Nephron (organoid): ENCODE data around the gene ABCC4.

Experiments
- H3K27ac Mint-ChIP-seq, 3 experiments: 2 replicates each; pipeline ENCODE4 v1.8.0; 2020; ENCODE audit warnings: mixed read lengths in 3 of 3, mild to moderate bottlenecking in 2 of 3, moderate library complexity in 1 of 3
- H3K27me3 Mint-ChIP-seq: 2 replicates; pipeline ENCODE4 v1.8.0; 2021; ENCODE audit warnings: low read depth, mild to moderate bottlenecking, moderate library complexity, mixed read lengths
- H3K36me3 Mint-ChIP-seq: 2 replicates; pipeline ENCODE4 v1.8.0; 2020; ENCODE audit warnings: low read depth, mixed read lengths
- H3K4me1 Mint-ChIP-seq: 2 replicates; pipeline ENCODE4 v1.8.0; 2020; ENCODE audit warnings: mixed read lengths
- H3K4me3 Mint-ChIP-seq, 3 experiments: 2 replicates each; pipeline ENCODE4 v1.8.0; 2020; ENCODE audit warnings: mild to moderate bottlenecking in 3 of 3, mixed read lengths in 3 of 3, moderate library complexity in 2 of 3
- H3K9me3 Mint-ChIP-seq: 2 replicates; pipeline ENCODE4 v1.8.0; 2020; ENCODE audit warnings: mixed read lengths
- TF ChIP-seq, protein P1 (sequence below), 3 experiments: fragments of 200-600 bp; sonication (generic); IDR thresholded peaks; one replicate each; pipeline ENCODE4 v1.5.0; 2021; ENCODE audit warnings: antibody characterized with exemption in 3 of 3; ENCODE audit not compliant: unreplicated experiment in 3 of 3

Gene ABCC4

GRCh38 chr13:95023405-95023804 is 277.8 kb downstream of the ABCC4 start:
- Mint-ChIP-seq H3K9me3 (no peaks in the 10 kb centered on the region), H3K27ac (no peak overlapping the region), H3K4me1 (no peaks in the 10 kb centered on the region), H3K36me3 (peaks cover 7% of the 10 kb centered on the region), H3K4me3 (no peak overlapping the region), H3K27me3 (no peaks in the 10 kb centered on the region)
- TF ChIP-seq, protein P1, sequence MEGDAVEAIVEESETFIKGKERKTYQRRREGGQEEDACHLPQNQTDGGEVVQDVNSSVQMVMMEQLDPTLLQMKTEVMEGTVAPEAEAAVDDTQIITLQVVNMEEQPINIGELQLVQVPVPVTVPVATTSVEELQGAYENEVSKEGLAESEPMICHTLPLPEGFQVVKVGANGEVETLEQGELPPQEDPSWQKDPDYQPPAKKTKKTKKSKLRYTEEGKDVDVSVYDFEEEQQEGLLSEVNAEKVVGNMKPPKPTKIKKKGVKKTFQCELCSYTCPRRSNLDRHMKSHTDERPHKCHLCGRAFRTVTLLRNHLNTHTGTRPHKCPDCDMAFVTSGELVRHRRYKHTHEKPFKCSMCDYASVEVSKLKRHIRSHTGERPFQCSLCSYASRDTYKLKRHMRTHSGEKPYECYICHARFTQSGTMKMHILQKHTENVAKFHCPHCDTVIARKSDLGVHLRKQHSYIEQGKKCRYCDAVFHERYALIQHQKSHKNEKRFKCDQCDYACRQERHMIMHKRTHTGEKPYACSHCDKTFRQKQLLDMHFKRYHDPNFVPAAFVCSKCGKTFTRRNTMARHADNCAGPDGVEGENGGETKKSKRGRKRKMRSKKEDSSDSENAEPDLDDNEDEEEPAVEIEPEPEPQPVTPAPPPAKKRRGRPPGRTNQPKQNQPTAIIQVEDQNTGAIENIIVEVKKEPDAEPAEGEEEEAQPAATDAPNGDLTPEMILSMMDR (IDR thresholded peaks at IDR 0.05; ENCODE audit: unreplicated experiment in 3 of 3) = no peak

GRCh38 chr13:95020298-95020987 is 280.8 kb downstream of the ABCC4 start:
- H3K9me3 Mint-ChIP-seq = no peaks in the 10 kb centered on the region
- TF ChIP-seq, protein P1 (IDR thresholded peaks at IDR 0.05; ENCODE audit: unreplicated experiment in 3 of 3) = no peak
- H3K36me3 Mint-ChIP-seq = peaks cover 9% of the 10 kb centered on the region
- H3K27ac Mint-ChIP-seq = no peak overlapping the region
- no peak overlapping the region for H3K4me3 Mint-ChIP-seq
- H3K4me1 Mint-ChIP-seq = no peaks in the 10 kb centered on the region
- no peaks in the 10 kb centered on the region for H3K27me3 Mint-ChIP-seq

DNA sequence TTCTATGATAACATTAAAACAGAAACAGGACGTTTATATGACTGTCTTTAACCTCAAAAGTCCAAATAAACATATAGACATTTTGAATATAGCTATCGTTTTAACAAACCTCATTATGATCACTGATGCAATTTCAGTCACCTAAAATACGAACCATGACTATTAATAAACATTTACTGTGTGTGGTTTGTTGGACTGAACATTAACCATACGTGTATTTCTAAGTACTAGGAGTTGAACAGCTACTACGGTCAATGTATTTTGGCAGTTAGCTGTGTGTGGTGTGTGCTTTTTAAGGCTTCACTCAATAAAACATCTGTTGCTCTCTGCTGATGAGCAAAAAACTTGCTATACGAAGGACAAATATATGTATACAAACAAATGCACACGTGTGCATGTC is 281.4 kb downstream of the ABCC4 start:
- Mint-ChIP-seq H3K4me3 (no peak overlapping the region), H3K27me3 (no peaks in the 10 kb centered on the region), H3K27ac (no peak overlapping the region), H3K9me3 (no peaks in the 10 kb centered on the region), H3K4me1 (no peaks in the 10 kb centered on the region), H3K36me3 (peaks cover 9% of the 10 kb centered on the region)
- TF ChIP-seq, protein P1 (IDR thresholded peaks at IDR 0.05; ENCODE audit: unreplicated experiment in 3 of 3) = no peak

- TF ChIP-seq, protein P1 (IDR thresholded peaks at IDR 0.05; ENCODE audit: unreplicated experiment in 3 of 3) = no peak
- Mint-ChIP-seq H3K4me1 (peaks cover 9% of the 10 kb centered on the region), H3K4me3 (no peak overlapping the region), H3K9me3 (no peaks in the 10 kb centered on the region), H3K36me3 (no peaks in the 10 kb centered on the region), H3K27me3 (peaks cover 1% of the 10 kb centered on the region), H3K27ac (no peak overlapping the region)
Observed at GRCh38 chr13:95007322-95007721, 293.9 kb downstream of the ABCC4 start.

- H3K4me3 Mint-ChIP-seq = no peak overlapping the region
- no peaks in the 10 kb centered on the region for H3K9me3 Mint-ChIP-seq
- peaks cover 10% of the 10 kb centered on the region for H3K27me3 Mint-ChIP-seq
- peaks cover 9% of the 10 kb centered on the region for H3K4me1 Mint-ChIP-seq
- H3K27ac Mint-ChIP-seq = no peak overlapping the region
- no peaks in the 10 kb centered on the region for H3K36me3 Mint-ChIP-seq
- TF ChIP-seq, protein P1 (IDR thresholded peaks at IDR 0.05; ENCODE audit: unreplicated experiment in 3 of 3) = no peak
Observed at GRCh38 chr13:95005300-95005699, 296.0 kb downstream of the ABCC4 start.
